Measurements from ENCODE around the gene SCUBE1.

Gene SCUBE1

DNA sequence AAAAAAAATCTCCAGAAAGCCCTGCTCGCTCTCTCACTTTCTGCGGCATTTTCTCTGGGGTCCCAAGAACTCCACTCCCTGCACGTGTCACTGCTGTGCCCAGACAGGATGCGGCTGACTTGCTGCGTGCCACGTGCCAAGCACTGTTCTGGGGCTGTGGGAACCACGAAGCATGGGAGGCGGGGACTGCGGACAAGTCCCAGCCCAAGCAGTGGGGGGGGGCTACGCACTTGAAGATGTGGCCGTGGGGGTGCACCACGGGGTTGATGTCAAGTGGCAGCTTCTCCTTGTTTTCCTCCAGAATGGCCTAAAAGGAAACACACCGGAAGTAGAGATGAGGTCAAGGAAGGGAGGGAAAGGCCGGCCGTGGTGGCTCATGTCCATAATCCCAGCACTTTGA lies 167.1 kb downstream of the SCUBE1 start:
- no peak for DNase-seq
- Histone ChIP-seq H3K4me1 (no peaks in the 10 kb centered on the region), H3K9me3 (no peaks in the 10 kb centered on the region), H3K4me3 (ENCODE audit: low read depth, low read length) (no peak overlapping the region), H3K27me3 (no peaks in the 10 kb centered on the region), H3K36me3 (peaks cover 87% of the 10 kb centered on the region)
- TF ChIP-seq CTCF (IDR thresholded peaks at IDR 0.05; ENCODE audit: low read depth, low read length) = no peak

GRCh38 chr22:43174941-43175531 lies 168.1 kb downstream of the SCUBE1 start:
- H3K27me3 ChIP-seq = no peaks in the 10 kb centered on the region
- no peak for TF ChIP-seq CTCF (IDR thresholded peaks at IDR 0.05; ENCODE audit: low read depth, low read length)
- H3K36me3 ChIP-seq = peaks cover 87% of the 10 kb centered on the region
- H3K4me1 ChIP-seq = no peaks in the 10 kb centered on the region
- H3K9me3 ChIP-seq = no peaks in the 10 kb centered on the region
- H3K4me3 ChIP-seq (ENCODE audit: low read depth, low read length) = no peak overlapping the region
- DNase-seq = no peak

GRCh38 chr22:43173976-43174720 lies 169.0 kb downstream of the SCUBE1 start:
- Histone ChIP-seq H3K9me3 (no peaks in the 10 kb centered on the region), H3K36me3 (peaks cover 87% of the 10 kb centered on the region), H3K4me1 (no peaks in the 10 kb centered on the region), H3K4me3 (ENCODE audit: low read depth, low read length) (no peak overlapping the region), H3K27me3 (no peaks in the 10 kb centered on the region)
- no peak for DNase-seq
- TF ChIP-seq CTCF (IDR thresholded peaks at IDR 0.05; ENCODE audit: low read depth, low read length) = no peak

DNA sequence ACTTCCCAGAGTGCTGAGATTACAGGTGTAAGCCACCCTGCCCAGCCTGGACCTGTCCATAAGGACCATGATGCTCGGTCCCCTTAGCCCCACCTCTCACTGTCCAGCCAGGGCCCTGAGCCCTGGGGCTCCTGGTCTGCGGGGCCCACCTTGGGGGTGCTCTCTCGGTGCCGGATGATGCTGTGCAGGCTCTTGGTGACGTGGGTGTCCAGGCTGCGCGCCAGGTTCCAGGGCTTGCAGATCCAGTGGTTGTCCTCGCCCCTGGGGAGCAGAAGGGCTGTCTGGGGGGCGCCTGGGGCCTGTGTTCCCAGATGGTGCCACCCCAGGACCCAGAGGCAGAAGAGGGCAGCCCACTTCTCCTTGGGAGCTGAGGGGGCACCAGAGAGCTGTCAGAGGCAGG lies 169.6 kb downstream of the SCUBE1 start:
- no peaks in the 10 kb centered on the region for H3K4me1 ChIP-seq
- DNase-seq = no peak
- no peaks in the 10 kb centered on the region for H3K9me3 ChIP-seq
- no peak overlapping the region for H3K4me3 ChIP-seq (ENCODE audit: low read depth, low read length)
- TF ChIP-seq CTCF (IDR thresholded peaks at IDR 0.05; ENCODE audit: low read depth, low read length) = no peak
- H3K36me3 ChIP-seq = peaks cover 87% of the 10 kb centered on the region
- H3K27me3 ChIP-seq = no peaks in the 10 kb centered on the region

DNA sequence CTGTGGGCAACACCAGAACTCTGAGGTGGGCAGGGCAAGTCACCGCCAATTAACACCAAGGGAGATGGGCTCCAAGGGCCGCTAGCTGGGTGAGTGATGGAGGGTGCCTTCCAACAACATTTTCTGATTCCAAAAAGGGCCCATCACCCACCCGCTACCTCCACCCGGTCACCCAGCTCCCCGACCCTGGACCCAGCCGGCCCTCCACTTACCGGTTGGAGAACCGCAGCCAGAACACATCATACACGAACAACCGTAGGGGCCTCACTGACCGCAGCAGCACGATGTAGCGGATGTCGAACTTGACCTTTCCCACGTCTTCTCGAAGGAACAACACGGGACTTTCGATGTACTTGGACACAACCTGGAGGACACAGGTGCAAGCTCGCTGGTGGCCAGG lies 171.0 kb downstream of the SCUBE1 start:
- Histone ChIP-seq H3K9me3 (no peaks in the 10 kb centered on the region), H3K4me3 (ENCODE audit: low read depth, low read length) (no peak overlapping the region), H3K27me3 (no peaks in the 10 kb centered on the region), H3K36me3 (peaks cover 87% of the 10 kb centered on the region), H3K4me1 (no peaks in the 10 kb centered on the region)
- DNase-seq = no peak
- no peak for TF ChIP-seq CTCF (IDR thresholded peaks at IDR 0.05; ENCODE audit: low read depth, low read length)

- no peak overlapping the region for H3K4me3 ChIP-seq (ENCODE audit: low read depth, low read length)
- H3K36me3 ChIP-seq = peaks cover 87% of the 10 kb centered on the region
- TF ChIP-seq CTCF (IDR thresholded peaks at IDR 0.05; ENCODE audit: low read depth, low read length) = no peak
- DNase-seq = no peak
- H3K4me1 ChIP-seq = no peaks in the 10 kb centered on the region
- no peaks in the 10 kb centered on the region for H3K27me3 ChIP-seq
- H3K9me3 ChIP-seq = no peaks in the 10 kb centered on the region
Observed at GRCh38 chr22:43171607-43172006, 171.6 kb downstream of the SCUBE1 start.

Measured in BE2C (cell line).